HL-60 (cell line): ENCODE measurements around the gene SFXN3.

Experiments used
- GABPA ChIP-seq: IDR thresholded peaks from 2 replicates; pipeline ENCODE4 v1.6.1; 2012; ENCODE audit warnings: low read depth
- POLR2AphosphoS5 ChIP-seq: IDR thresholded peaks from 2 replicates; pipeline ENCODE4 v1.6.1; 2012; ENCODE audit warnings: low read depth
- SPI1 ChIP-seq: IDR thresholded peaks from 2 replicates; pipeline ENCODE4 v1.6.1; 2012; ENCODE audit warnings: low read depth, mild to moderate bottlenecking, borderline replicate concordance
- TF ChIP-seq, protein P1 (sequence below): IDR thresholded peaks from one replicate; pipeline ENCODE4 v1.5.1; 2011; ENCODE audit warnings: low read length, control low read depth, inconsistent platforms; ENCODE audit not compliant: insufficient read depth

GRCh38 chr10:101002456-101002855 is 28.6 kb upstream of the SFXN3 start:
- TF ChIP-seq, protein P1, sequence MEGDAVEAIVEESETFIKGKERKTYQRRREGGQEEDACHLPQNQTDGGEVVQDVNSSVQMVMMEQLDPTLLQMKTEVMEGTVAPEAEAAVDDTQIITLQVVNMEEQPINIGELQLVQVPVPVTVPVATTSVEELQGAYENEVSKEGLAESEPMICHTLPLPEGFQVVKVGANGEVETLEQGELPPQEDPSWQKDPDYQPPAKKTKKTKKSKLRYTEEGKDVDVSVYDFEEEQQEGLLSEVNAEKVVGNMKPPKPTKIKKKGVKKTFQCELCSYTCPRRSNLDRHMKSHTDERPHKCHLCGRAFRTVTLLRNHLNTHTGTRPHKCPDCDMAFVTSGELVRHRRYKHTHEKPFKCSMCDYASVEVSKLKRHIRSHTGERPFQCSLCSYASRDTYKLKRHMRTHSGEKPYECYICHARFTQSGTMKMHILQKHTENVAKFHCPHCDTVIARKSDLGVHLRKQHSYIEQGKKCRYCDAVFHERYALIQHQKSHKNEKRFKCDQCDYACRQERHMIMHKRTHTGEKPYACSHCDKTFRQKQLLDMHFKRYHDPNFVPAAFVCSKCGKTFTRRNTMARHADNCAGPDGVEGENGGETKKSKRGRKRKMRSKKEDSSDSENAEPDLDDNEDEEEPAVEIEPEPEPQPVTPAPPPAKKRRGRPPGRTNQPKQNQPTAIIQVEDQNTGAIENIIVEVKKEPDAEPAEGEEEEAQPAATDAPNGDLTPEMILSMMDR: no peak
- TF ChIP-seq POLR2AphosphoS5: no peak
- no peak for TF ChIP-seq SPI1
- no peak for TF ChIP-seq GABPA
